Measurements from ENCODE around the gene SLC5A2.
"Not testable (repeated sequence)": the region's sequence is repeated elsewhere in the genome, so short reads cannot be mapped to it uniquely, and the experiment has no call there.

The SLC5A2 gene

GRCh38 chr16:31532896-31533295 lies 50.0 kb downstream of the SLC5A2 start:
- DNase-seq: no peak

- no peak for DNase-seq
Measured at GRCh38 chr16:31535737-31536136, 52.8 kb downstream of the SLC5A2 start.

- no peak for DNase-seq
Measured at GRCh38 chr16:31536804-31537361, 54.0 kb downstream of the SLC5A2 start.

GRCh38 chr16:31537362-31538242 lies 54.7 kb downstream of the SLC5A2 start:
- no peak for DNase-seq

GRCh38 chr16:31538243-31538598 lies 55.3 kb downstream of the SLC5A2 start:
- not testable (repeated sequence) for DNase-seq

- DNase-seq: not testable (repeated sequence)
Measured at GRCh38 chr16:31539762-31540161, 56.8 kb downstream of the SLC5A2 start.
